ENCODE results near the gene TLR2.

DNA sequence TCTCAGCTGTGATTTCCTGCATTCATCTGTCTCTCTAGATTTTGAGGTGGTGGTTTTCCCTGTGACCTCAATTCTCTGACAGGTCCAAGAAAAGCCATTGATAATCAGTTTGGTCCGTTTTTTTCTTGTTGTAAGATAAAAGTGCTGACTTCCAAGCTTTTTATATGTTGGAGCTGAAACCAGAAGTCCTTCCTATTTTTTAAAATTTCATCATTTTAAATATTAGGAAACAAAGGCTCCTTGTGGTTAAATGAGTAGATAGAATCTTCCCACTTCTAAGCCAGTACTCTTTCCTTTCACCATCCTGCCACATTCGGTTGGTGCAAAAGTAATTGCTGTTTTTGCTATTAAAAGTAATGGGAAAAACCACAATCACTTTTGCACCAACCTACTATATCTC lies 57.5 kb downstream of the TLR2 start:
- no peak for TF ChIP-seq CTCF (IDR thresholded peaks at IDR 0.05)
- TF ChIP-seq POLR2A (IDR thresholded peaks at IDR 0.05) = no peak
